Epidermal melanocyte (primary cell): ENCODE results near the gene AFTPH.
"Not testable (repeated sequence)": the region's sequence is repeated elsewhere in the genome, so short reads cannot be mapped to it uniquely, and the experiment has no call there.

ENCODE experiments used
- DNase-seq: peaks from one replicate; pipeline ENCODE4 v3.0.0; 2011; ENCODE audit warnings: low spot score; ENCODE audit not compliant: insufficient read length

Gene AFTPH

GRCh38 chr2:64493788-64494187 is 30.3 kb upstream of the AFTPH start:
- no peak for DNase-seq

GRCh38 chr2:64498438-64498837 is 25.7 kb upstream of the AFTPH start:
- no peak for DNase-seq

GRCh38 chr2:64500549-64500948 is 23.6 kb upstream of the AFTPH start:
- DNase-seq, result no peak

- DNase-seq, result no peak
Observed at GRCh38 chr2:64501946-64502345, 22.2 kb upstream of the AFTPH start.

- DNase-seq, result no peak
Observed at GRCh38 chr2:64502860-64503259, 21.3 kb upstream of the AFTPH start.

- DNase-seq, result no peak
Observed at GRCh38 chr2:64504774-64505720, 19.1 kb upstream of the AFTPH start.

GRCh38 chr2:64506686-64507085 is 17.4 kb upstream of the AFTPH start:
- DNase-seq, result no peak

GRCh38 chr2:64514008-64514407 is 10.1 kb upstream of the AFTPH start:
- DNase-seq, result no peak

GRCh38 chr2:64515086-64515485 is 9.0 kb upstream of the AFTPH start:
- DNase-seq, result no peak

- no peak for DNase-seq
Observed at GRCh38 chr2:64516651-64517510, 7.2 kb upstream of the AFTPH start.

- DNase-seq, result no peak
Observed at GRCh38 chr2:64517511-64517884, 6.6 kb upstream of the AFTPH start.

- peak; percentile 57 for DNase-seq
Observed at GRCh38 chr2:64522843-64523428, 1.2 kb upstream of the AFTPH start.

GRCh38 chr2:64524604-64525316 is 632 bp downstream of the AFTPH start:
- DNase-seq, result no peak

GRCh38 chr2:64525317-64525613 is 1.1 kb downstream of the AFTPH start:
- DNase-seq, result no peak

GRCh38 chr2:64526034-64526433 is 1.9 kb downstream of the AFTPH start:
- DNase-seq, result no peak

- DNase-seq, result not testable (repeated sequence)
Observed at GRCh38 chr2:64530946-64531345, 6.8 kb downstream of the AFTPH start.

- no peak for DNase-seq
Observed at GRCh38 chr2:64532030-64532429, 7.9 kb downstream of the AFTPH start.

- DNase-seq, result no peak
Observed at GRCh38 chr2:64533882-64534281, 9.8 kb downstream of the AFTPH start.

GRCh38 chr2:64534363-64534762 is 10.2 kb downstream of the AFTPH start:
- DNase-seq, result no peak

- DNase-seq, result no peak
Observed at GRCh38 chr2:64535024-64535423, 10.9 kb downstream of the AFTPH start.

- no peak for DNase-seq
Observed at GRCh38 chr2:64537991-64538390, 13.9 kb downstream of the AFTPH start.
